Panc1 (cell line): Measurements from ENCODE around the gene SHE. TPM values are rescaled to one million over a fixed set of nuclear protein-coding genes. Genes with fewer than 3 reads are reported as not detected.

Experiments
- ATAC-seq: fragments of 200-7000 bp; cut with Tn5 transposase; 2 replicates; pipeline ENCODE4 v1.9.1; 2020; ENCODE audit warnings: mild to moderate bottlenecking, moderate library complexity
- BruUV-seq: library from RNA; stranded (reverse); fragments of 400-500 nt; replicated peaks from 2 replicates; lab custom pipeline; 2021; lab: Mats Ljungman, UMichigan
- CTCF ChIA-PET: fragments of 300-600 bp; sonication (Branson Sonifier 250); formaldehyde crosslinking; loops from one replicate; lab custom pipeline; 2022; ENCODE audit warnings: antibody characterized with exemption; lab: Charles Lee
- POLR2A ChIA-PET: fragments of 300-600 bp; sonication (Branson Sonifier 250); formaldehyde crosslinking; loops from one replicate; lab custom pipeline; 2022; ENCODE audit warnings: antibody characterized with exemption; lab: Charles Lee
- DNase-seq: peaks from one replicate; pipeline ENCODE4 v3.0.0-alpha.2; 2010; ENCODE audit warnings: low read depth, low spot score
- H3K27ac ChIP-seq: 2 replicates; pipeline ENCODE4 v1.5.1; 2011; ENCODE audit warnings: mild to moderate bottlenecking, low read length, inconsistent platforms
- H3K27me3 ChIP-seq: fragments of 200-500 bp; sonication (Bioruptor generic); 2 replicates; pipeline ENCODE4 v1.6.0; 2014; ENCODE audit warnings: low read length, inconsistent platforms; ENCODE audit not compliant: control insufficient read depth, insufficient read depth
- H3K36me3 ChIP-seq: fragments of 200-500 bp; sonication (Bioruptor generic); 2 replicates; pipeline ENCODE4 v1.5.1; 2014; ENCODE audit warnings: inconsistent platforms, mild to moderate bottlenecking, low read length, moderate library complexity; ENCODE audit not compliant: control insufficient read depth, insufficient read depth
- H3K4me1 ChIP-seq: 2 replicates; pipeline ENCODE4 v1.5.1; 2011; ENCODE audit warnings: inconsistent platforms, mild to moderate bottlenecking, low read length, moderate library complexity; ENCODE audit not compliant: control insufficient read depth, insufficient read depth
- H3K4me3 ChIP-seq, 2 experiments: 2 replicates each; pipeline ENCODE4 v1.5.1; 2011 to 2012; ENCODE audit warnings: low read depth in 2 of 2, low read length in 2 of 2, mild to moderate bottlenecking in 2 of 2, inconsistent platforms in 1 of 2, moderate library complexity in 1 of 2
- H3K9me3 ChIP-seq: fragments of 200-500 bp; sonication (Bioruptor generic); 2 replicates; pipeline ENCODE4 v1.5.1; 2014; ENCODE audit warnings: low read depth, mild to moderate bottlenecking, inconsistent platforms, low read length, moderate library complexity; ENCODE audit not compliant: control insufficient read depth, insufficient read depth
- POLR2AphosphoS5 ChIP-seq: IDR thresholded peaks from 2 replicates; pipeline ENCODE4 v1.6.1; 2012; ENCODE audit warnings: mild to moderate bottlenecking, low read depth, low read length, moderate library complexity
- SIN3A ChIP-seq: IDR thresholded peaks from 2 replicates; pipeline ENCODE4 v1.6.1; 2012; ENCODE audit warnings: low read depth, mild to moderate bottlenecking, low read length, moderate library complexity, borderline replicate concordance; ENCODE audit not compliant: insufficient read depth
- TCF7L2 ChIP-seq: IDR thresholded peaks from 2 replicates; pipeline ENCODE4 v1.6.1; 2011; ENCODE audit warnings: mild to moderate bottlenecking, low read depth, low read length, inconsistent platforms
- in situ Hi-C: cut with HindIII; loops from 2 replicates; pipeline ENCODE4 v1.10.0; 2016; ENCODE audit warnings: low sequenced_read_pairs, low pct_unique_long_range_greater_than_20kb
- intact Hi-C: fragments of 100-400 bp; cut with micrococcal nuclease; formaldehyde crosslinking; loops from one replicate; pipeline ENCODE4 v1.10.0; 2022; ENCODE audit not compliant: unreplicated experiment
- total RNA-seq: library from RNA; stranded (reverse); gene quantifications from one replicate; pipeline ENCODE4 v1.2.1, GENCODE V29; 2021; ENCODE audit not compliant: unreplicated experiment
- TF ChIP-seq, protein P1 (sequence below), 2 experiments: IDR thresholded peaks; 2 replicates each; pipeline ENCODE4 v1.6.1; 2011 to 2012; ENCODE audit warnings: low read depth in 2 of 2, control low read depth in 1 of 2, low read length in 1 of 2, mild to moderate bottlenecking in 1 of 2, moderate library complexity in 1 of 2; ENCODE audit not compliant: insufficient read depth in 1 of 2
- TF ChIP-seq, protein P2 (sequence below): fragments of 450-650 bp; IDR thresholded peaks from 2 replicates; pipeline ENCODE4 v1.5.1; 2017; ENCODE audit warnings: mild to moderate bottlenecking

The SHE gene
- total RNA-seq, 1 experiment from 2014 or later = 0.03 TPM

DNA sequence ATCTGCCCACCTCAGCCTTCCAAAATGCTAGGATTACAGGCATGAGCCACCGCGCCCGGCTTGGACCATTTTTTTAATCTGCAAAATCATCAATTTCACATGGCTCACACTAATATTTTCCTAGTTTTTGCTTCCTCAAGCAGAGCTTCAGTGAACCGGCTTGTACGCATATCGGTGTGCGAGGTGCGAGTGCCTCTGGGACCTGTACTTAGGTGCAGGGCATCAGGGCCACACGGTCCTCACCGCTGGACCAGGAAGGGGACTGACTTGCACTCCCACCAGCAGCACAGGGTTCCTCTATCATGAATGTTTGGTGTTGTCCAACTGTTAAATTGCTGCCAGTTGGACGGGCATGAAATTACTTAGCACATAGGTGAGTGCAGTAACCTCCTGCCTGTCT, 15.4 kb upstream of the SHE start:
- intact Hi-C loops (no loop called here), in situ Hi-C loops (no loop called here)
- ChIA-PET CTCF (no interaction called here), POLR2A (no interaction called here)
- BruUV-seq = no TSS peak
- DNase-seq (no peak), ATAC-seq (no peak)
- no peaks in the 10 kb centered on the region for H3K27me3 ChIP-seq
- H3K4me1 ChIP-seq = no peaks in the 10 kb centered on the region
- no peaks in the 10 kb centered on the region for H3K9me3 ChIP-seq
- TF ChIP-seq, protein P1, sequence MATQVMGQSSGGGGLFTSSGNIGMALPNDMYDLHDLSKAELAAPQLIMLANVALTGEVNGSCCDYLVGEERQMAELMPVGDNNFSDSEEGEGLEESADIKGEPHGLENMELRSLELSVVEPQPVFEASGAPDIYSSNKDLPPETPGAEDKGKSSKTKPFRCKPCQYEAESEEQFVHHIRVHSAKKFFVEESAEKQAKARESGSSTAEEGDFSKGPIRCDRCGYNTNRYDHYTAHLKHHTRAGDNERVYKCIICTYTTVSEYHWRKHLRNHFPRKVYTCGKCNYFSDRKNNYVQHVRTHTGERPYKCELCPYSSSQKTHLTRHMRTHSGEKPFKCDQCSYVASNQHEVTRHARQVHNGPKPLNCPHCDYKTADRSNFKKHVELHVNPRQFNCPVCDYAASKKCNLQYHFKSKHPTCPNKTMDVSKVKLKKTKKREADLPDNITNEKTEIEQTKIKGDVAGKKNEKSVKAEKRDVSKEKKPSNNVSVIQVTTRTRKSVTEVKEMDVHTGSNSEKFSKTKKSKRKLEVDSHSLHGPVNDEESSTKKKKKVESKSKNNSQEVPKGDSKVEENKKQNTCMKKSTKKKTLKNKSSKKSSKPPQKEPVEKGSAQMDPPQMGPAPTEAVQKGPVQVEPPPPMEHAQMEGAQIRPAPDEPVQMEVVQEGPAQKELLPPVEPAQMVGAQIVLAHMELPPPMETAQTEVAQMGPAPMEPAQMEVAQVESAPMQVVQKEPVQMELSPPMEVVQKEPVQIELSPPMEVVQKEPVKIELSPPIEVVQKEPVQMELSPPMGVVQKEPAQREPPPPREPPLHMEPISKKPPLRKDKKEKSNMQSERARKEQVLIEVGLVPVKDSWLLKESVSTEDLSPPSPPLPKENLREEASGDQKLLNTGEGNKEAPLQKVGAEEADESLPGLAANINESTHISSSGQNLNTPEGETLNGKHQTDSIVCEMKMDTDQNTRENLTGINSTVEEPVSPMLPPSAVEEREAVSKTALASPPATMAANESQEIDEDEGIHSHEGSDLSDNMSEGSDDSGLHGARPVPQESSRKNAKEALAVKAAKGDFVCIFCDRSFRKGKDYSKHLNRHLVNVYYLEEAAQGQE (IDR thresholded peaks at IDR 0.05; ENCODE audit: insufficient read depth in 1 of 2, low read depth in 2 of 2, low read length in 1 of 2) = no peak
- TF ChIP-seq, protein P2, sequence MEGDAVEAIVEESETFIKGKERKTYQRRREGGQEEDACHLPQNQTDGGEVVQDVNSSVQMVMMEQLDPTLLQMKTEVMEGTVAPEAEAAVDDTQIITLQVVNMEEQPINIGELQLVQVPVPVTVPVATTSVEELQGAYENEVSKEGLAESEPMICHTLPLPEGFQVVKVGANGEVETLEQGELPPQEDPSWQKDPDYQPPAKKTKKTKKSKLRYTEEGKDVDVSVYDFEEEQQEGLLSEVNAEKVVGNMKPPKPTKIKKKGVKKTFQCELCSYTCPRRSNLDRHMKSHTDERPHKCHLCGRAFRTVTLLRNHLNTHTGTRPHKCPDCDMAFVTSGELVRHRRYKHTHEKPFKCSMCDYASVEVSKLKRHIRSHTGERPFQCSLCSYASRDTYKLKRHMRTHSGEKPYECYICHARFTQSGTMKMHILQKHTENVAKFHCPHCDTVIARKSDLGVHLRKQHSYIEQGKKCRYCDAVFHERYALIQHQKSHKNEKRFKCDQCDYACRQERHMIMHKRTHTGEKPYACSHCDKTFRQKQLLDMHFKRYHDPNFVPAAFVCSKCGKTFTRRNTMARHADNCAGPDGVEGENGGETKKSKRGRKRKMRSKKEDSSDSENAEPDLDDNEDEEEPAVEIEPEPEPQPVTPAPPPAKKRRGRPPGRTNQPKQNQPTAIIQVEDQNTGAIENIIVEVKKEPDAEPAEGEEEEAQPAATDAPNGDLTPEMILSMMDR = no peak
- no peak for TF ChIP-seq SIN3A
- no peak overlapping the region for H3K27ac ChIP-seq
- H3K36me3 ChIP-seq = no peaks in the 10 kb centered on the region
- no peak overlapping the region for H3K4me3 ChIP-seq

DNA sequence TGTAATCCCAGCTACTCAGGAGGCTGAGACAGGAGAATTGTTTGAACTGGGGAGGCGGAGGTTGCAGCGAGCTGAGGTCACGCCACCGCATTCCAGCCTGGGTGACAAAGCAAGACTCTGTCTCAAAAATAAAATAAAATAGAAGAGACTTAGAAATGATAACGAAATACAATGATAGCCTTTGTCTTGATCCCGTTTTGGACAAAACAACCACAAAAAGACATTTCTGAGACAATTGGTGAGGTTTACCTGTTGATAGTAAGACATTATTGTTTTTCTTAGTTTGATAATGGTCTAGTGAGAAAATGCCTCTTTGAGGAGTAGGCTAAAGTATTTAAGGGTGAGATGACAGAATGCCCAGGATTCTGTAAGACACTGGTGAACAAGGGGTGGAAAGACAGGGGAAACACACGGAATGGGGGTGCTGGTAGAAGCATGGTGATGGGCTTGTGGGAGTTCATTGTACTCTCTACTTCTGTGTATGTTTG, 11.9 kb upstream of the SHE start:
- TF ChIP-seq, protein P2 = no peak
- no peak for TF ChIP-seq SIN3A
- TF ChIP-seq POLR2AphosphoS5 = no peak
- TF ChIP-seq TCF7L2 = no peak
- TF ChIP-seq, protein P1 (IDR thresholded peaks at IDR 0.05; ENCODE audit: insufficient read depth in 1 of 2, low read depth in 2 of 2, low read length in 1 of 2) = no peak
- Histone ChIP-seq H3K9me3 (no peaks in the 10 kb centered on the region), H3K36me3 (no peaks in the 10 kb centered on the region), H3K4me1 (no peaks in the 10 kb centered on the region), H3K4me3 (no peak overlapping the region), H3K27me3 (no peaks in the 10 kb centered on the region), H3K27ac (no peak overlapping the region)
- intact Hi-C loops = no loop called here
- CTCF ChIA-PET = no interaction called here
- POLR2A ChIA-PET = no interaction called here
- DNase-seq (no peak), ATAC-seq (no peak)
- in situ Hi-C loops = no loop called here
- no TSS peak for BruUV-seq
